ENCODE measurements around the gene UBR1. TPM values are rescaled to one million over a fixed set of nuclear protein-coding genes. Genes with fewer than 3 reads are reported as not detected.
"Not testable (repeated sequence)": the region's sequence is repeated elsewhere in the genome, so short reads cannot be mapped to it uniquely, and the experiment has no call there.

The UBR1 gene
- total RNA-seq, 1 donor from 2014 or later: 22.3 TPM

DNA sequence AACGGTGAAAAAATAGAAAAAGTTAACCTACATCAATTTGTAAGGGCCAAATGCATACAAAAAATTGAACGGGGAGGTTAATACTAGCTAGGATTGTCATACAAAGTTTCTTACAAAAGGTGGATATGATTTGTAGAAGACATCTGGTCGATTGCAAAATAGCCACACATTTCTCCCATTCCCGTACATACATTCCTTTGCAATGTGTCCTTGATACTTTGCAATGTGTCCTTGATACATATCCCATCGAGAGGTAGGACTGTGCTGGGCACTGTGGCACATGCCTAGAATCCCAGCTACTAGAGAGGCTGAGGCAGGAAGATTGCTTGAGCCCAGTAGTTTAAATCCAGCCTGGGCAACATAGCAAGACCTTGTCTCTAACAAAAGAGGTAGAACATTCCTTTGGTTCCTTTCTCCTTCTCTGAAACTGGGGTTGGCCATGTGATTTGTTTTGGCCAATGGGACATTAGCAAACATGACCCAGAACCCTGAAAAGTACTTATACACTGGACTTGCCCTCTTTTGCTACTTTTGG, 194.7 kb downstream of the UBR1 start:
- no peak for DNase-seq (ENCODE audit: low spot score)
- Mint-ChIP-seq H3K27ac (ENCODE audit: unreplicated experiment) (no peak overlapping the region), H3K27me3 (ENCODE audit: low read depth) (no peaks in the 10 kb centered on the region), H3K36me3 (ENCODE audit: low read depth) (no peaks in the 10 kb centered on the region), H3K4me3 (ENCODE audit: unreplicated experiment) (no peak overlapping the region), H3K4me1 (ENCODE audit: low read depth) (peaks cover 10% of the 10 kb centered on the region), H3K9me3 (ENCODE audit: low read depth) (no peaks in the 10 kb centered on the region)
- TF ChIP-seq, protein P1, sequence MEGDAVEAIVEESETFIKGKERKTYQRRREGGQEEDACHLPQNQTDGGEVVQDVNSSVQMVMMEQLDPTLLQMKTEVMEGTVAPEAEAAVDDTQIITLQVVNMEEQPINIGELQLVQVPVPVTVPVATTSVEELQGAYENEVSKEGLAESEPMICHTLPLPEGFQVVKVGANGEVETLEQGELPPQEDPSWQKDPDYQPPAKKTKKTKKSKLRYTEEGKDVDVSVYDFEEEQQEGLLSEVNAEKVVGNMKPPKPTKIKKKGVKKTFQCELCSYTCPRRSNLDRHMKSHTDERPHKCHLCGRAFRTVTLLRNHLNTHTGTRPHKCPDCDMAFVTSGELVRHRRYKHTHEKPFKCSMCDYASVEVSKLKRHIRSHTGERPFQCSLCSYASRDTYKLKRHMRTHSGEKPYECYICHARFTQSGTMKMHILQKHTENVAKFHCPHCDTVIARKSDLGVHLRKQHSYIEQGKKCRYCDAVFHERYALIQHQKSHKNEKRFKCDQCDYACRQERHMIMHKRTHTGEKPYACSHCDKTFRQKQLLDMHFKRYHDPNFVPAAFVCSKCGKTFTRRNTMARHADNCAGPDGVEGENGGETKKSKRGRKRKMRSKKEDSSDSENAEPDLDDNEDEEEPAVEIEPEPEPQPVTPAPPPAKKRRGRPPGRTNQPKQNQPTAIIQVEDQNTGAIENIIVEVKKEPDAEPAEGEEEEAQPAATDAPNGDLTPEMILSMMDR (IDR thresholded peaks at IDR 0.05): no peak

- Mint-ChIP-seq H3K9me3 (ENCODE audit: low read depth) (no peaks in the 10 kb centered on the region), H3K27ac (ENCODE audit: unreplicated experiment) (no peak overlapping the region), H3K36me3 (ENCODE audit: low read depth) (no peaks in the 10 kb centered on the region), H3K4me3 (ENCODE audit: unreplicated experiment) (no peak overlapping the region), H3K4me1 (ENCODE audit: low read depth) (peaks cover 8% of the 10 kb centered on the region), H3K27me3 (ENCODE audit: low read depth) (no peaks in the 10 kb centered on the region)
- TF ChIP-seq, protein P1 (IDR thresholded peaks at IDR 0.05): no peak
- DNase-seq (ENCODE audit: low spot score): no peak
Measured at GRCh38 chr15:42908538-42908937, 197.3 kb downstream of the UBR1 start.

DNA sequence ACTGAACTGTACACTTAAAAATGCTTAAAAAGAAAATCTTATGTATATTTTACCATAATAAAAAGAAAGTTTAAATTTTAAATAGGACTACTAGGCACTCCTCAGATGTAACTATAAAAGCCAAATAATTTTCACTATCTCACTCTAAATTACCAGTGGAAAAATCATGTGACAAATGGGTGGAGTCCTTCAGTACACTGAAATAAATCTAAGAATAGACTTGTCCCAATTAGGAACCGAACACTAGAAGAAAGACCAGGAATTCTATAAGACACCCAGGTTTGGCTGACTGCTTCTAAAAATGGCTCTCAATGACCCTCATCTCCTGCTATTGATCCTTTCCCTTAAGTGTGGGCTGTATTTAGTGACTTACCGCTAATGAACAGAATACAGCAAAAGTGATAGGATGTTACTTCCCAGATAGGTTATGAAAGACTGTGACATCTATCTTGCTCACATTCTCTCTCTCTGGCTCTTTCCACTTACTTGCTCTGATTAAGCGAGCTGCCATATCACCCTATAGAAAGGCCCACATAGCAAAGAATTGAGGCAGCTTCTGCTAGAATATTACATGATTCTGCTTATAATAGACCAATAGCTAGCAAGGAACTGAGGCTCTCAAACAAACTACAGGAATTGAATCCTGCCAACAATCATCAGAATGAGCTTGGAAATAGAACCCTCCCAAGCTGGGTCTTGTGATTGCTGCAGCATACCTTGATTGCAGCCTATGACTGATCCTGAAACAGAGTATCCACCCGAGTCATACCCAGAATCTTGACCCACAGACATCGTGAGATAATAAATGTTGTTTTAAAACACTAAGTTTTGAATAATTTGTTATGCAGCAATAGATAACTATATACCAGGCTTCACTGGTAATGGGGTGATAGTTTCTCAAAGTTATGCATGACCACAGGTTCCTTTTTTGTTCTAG, 202.2 kb downstream of the UBR1 start:
- no peaks in the 10 kb centered on the region for H3K36me3 Mint-ChIP-seq (ENCODE audit: low read depth)
- H3K4me3 Mint-ChIP-seq (ENCODE audit: unreplicated experiment): no peak overlapping the region
- H3K9me3 Mint-ChIP-seq (ENCODE audit: low read depth): no peaks in the 10 kb centered on the region
- no peaks in the 10 kb centered on the region for H3K27me3 Mint-ChIP-seq (ENCODE audit: low read depth)
- DNase-seq (ENCODE audit: low spot score): no peak
- H3K4me1 Mint-ChIP-seq (ENCODE audit: low read depth): peaks cover 12% of the 10 kb centered on the region
- H3K27ac Mint-ChIP-seq (ENCODE audit: unreplicated experiment): peak overlapping the region; percentile 1
- TF ChIP-seq, protein P1 (IDR thresholded peaks at IDR 0.05): no peak

GRCh38 chr15:42893911-42894310, 211.9 kb downstream of the UBR1 start:
- not testable (repeated sequence) for H3K27ac Mint-ChIP-seq (ENCODE audit: unreplicated experiment); H3K27me3 Mint-ChIP-seq (ENCODE audit: low read depth); DNase-seq (ENCODE audit: low spot score); H3K4me3 Mint-ChIP-seq (ENCODE audit: unreplicated experiment); H3K36me3 Mint-ChIP-seq (ENCODE audit: low read depth); H3K9me3 Mint-ChIP-seq (ENCODE audit: low read depth)
- peaks cover 13% of the 10 kb centered on the region for H3K4me1 Mint-ChIP-seq (ENCODE audit: low read depth)

Other genes starting within 250 kb of the UBR1 start
- gene TTBK2, start 185.3 kb downstream of the UBR1 start, total RNA-seq: 19.7 to 29.3 TPM (median 20.5 TPM) in 3 replicates
- 8.3 to 11.0 TPM (median 10.2 TPM) in 3 replicates for gene TMEM62, start 27.5 kb upstream of the UBR1 start, total RNA-seq
- 31.2 to 40.1 TPM (median 37.9 TPM) in 3 replicates for gene CCNDBP1, start 79.4 kb upstream of the UBR1 start, total RNA-seq
- not detected in 3 replicates for gene EPB42, start 115.0 kb upstream of the UBR1 start, total RNA-seq
- not detected in 3 replicates for gene TGM5, start 160.9 kb upstream of the UBR1 start, total RNA-seq
- gene TGM7, start 196.2 kb upstream of the UBR1 start, total RNA-seq: not detected in 3 replicates
- gene LCMT2, start 224.5 kb upstream of the UBR1 start, total RNA-seq: 7.1 to 8.4 TPM (median 7.4 TPM) in 3 replicates